ENCODE measurements around the gene GULP1.
"Not testable (repeated sequence)": the region's sequence is repeated elsewhere in the genome, so short reads cannot be mapped to it uniquely, and the experiment has no call there.

The GULP1 gene

GRCh38 chr2:188292348-188293239 lies 920 bp downstream of the GULP1 start:
- DNase-seq (ENCODE audit: extremely low read depth in 1 of 2, low read depth in 1 of 2): no peak

GRCh38 chr2:188293601-188294351 lies 2.1 kb downstream of the GULP1 start:
- no peak for DNase-seq (ENCODE audit: extremely low read depth in 1 of 2, low read depth in 1 of 2)

GRCh38 chr2:188294352-188294926 lies 2.8 kb downstream of the GULP1 start:
- no peak for DNase-seq (ENCODE audit: extremely low read depth in 1 of 2, low read depth in 1 of 2)

GRCh38 chr2:188295067-188295685 lies 3.5 kb downstream of the GULP1 start:
- no peak for DNase-seq (ENCODE audit: extremely low read depth in 1 of 2, low read depth in 1 of 2)

- no peak for DNase-seq (ENCODE audit: extremely low read depth in 1 of 2, low read depth in 1 of 2)
Measured at GRCh38 chr2:188297978-188298377, 6.3 kb downstream of the GULP1 start.

GRCh38 chr2:188298937-188299371 lies 7.3 kb downstream of the GULP1 start:
- DNase-seq (ENCODE audit: extremely low read depth in 1 of 2, low read depth in 1 of 2): not testable (repeated sequence)

GRCh38 chr2:188303363-188304031 lies 11.8 kb downstream of the GULP1 start:
- DNase-seq (ENCODE audit: extremely low read depth in 1 of 2, low read depth in 1 of 2): no peak

GRCh38 chr2:188305271-188305670 lies 13.6 kb downstream of the GULP1 start:
- no peak for DNase-seq (ENCODE audit: extremely low read depth in 1 of 2, low read depth in 1 of 2)

GRCh38 chr2:188306271-188306670 lies 14.6 kb downstream of the GULP1 start:
- no peak for DNase-seq (ENCODE audit: extremely low read depth in 1 of 2, low read depth in 1 of 2)

GRCh38 chr2:188307850-188308283 lies 16.2 kb downstream of the GULP1 start:
- no peak for DNase-seq (ENCODE audit: extremely low read depth in 1 of 2, low read depth in 1 of 2)

- no peak for DNase-seq (ENCODE audit: extremely low read depth in 1 of 2, low read depth in 1 of 2)
Measured at GRCh38 chr2:188308483-188308882, 16.8 kb downstream of the GULP1 start.

GRCh38 chr2:188309364-188309763 lies 17.7 kb downstream of the GULP1 start:
- no peak for DNase-seq (ENCODE audit: extremely low read depth in 1 of 2, low read depth in 1 of 2)

GRCh38 chr2:188314314-188315054 lies 22.8 kb downstream of the GULP1 start:
- DNase-seq (ENCODE audit: extremely low read depth in 1 of 2, low read depth in 1 of 2): no peak

- no peak for DNase-seq (ENCODE audit: extremely low read depth in 1 of 2, low read depth in 1 of 2)
Measured at GRCh38 chr2:188315750-188316149, 24.1 kb downstream of the GULP1 start.

GRCh38 chr2:188316342-188316741 lies 24.7 kb downstream of the GULP1 start:
- DNase-seq (ENCODE audit: extremely low read depth in 1 of 2, low read depth in 1 of 2): no peak

- DNase-seq (ENCODE audit: extremely low read depth in 1 of 2, low read depth in 1 of 2): no peak
Measured at GRCh38 chr2:188316791-188317423, 25.2 kb downstream of the GULP1 start.

GRCh38 chr2:188318161-188318749 lies 26.6 kb downstream of the GULP1 start:
- no peak for DNase-seq (ENCODE audit: extremely low read depth in 1 of 2, low read depth in 1 of 2)

GRCh38 chr2:188319838-188320237 lies 28.2 kb downstream of the GULP1 start:
- no peak for DNase-seq (ENCODE audit: extremely low read depth in 1 of 2, low read depth in 1 of 2)

GRCh38 chr2:188320861-188321260 lies 29.2 kb downstream of the GULP1 start:
- no peak for DNase-seq (ENCODE audit: extremely low read depth in 1 of 2, low read depth in 1 of 2)

All from stimulated activated CD8-positive, alpha-beta memory T cell treated with anti-CD3 and anti-CD28 coated beads, Interleukin-7, amount 100 ng/mL, for 48 hours (primary cell).